ENCODE data around the gene CCDC61.

The CCDC61 gene

DNA sequence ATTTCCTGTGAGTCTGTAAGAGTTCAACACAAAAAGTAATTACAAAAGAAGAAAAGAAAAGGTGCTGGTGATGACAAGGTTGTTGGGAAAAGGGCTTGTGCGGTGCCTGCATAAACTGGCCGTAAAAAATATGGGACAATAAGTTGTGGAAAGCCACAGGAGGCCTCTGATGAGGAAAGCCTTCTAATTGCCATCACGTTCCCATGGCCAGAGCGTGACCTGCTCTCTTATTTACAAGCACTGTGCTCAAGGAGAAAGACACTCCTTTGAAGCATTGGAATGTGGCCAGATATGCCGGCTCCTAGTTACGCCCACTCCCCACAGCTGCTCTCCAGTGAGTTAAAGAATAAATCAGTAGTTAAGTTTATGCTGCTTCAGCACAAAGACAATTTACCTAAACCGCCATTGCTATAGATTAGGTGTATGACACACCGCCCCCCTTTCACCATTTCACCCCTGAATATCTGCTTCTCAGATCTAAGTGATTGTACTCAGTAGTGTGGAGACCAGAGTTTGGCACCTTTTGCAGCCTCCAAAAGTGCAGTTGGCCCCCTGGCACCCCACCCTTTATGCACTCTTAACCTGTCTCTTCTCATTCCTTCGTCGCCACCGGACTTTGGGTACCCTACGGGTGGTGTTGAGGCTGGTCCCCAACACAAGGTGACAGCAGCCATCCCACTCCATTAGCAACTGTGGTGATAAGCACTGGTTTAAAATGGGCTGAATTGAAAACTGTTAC is 35.7 kb downstream of the CCDC61 start:
- Histone ChIP-seq H3K4me2 (ENCODE audit: low read depth, low read length) (no peak overlapping the region), H3K4me3 (ENCODE audit: low read length) (no peak overlapping the region), H3K36me3 (replicated peaks; ENCODE audit: insufficient read depth, low read length) (no peaks in the 10 kb centered on the region), H3F3A (ENCODE audit: insufficient read depth, low read length) (no peaks in the 10 kb centered on the region), H3K9me2 (replicated peaks; ENCODE audit: insufficient read depth, low read length) (no peaks in the 10 kb centered on the region), H4K20me1 (ENCODE audit: insufficient read depth, low read length) (no peaks in the 10 kb centered on the region), H2AFZ (ENCODE audit: low read length) (no peak overlapping the region), H3K9me3 (replicated peaks; ENCODE audit: insufficient read depth, low read length) (no peaks in the 10 kb centered on the region), H3K27ac (ENCODE audit: low read length) (no peak overlapping the region), H3K27me3 (replicated peaks; ENCODE audit: insufficient read depth, low read length) (no peaks in the 10 kb centered on the region), H3K4me1 (ENCODE audit: low read length) (no peaks in the 10 kb centered on the region), H3K9ac (ENCODE audit: low read length) (no peak overlapping the region), H3K79me2 (ENCODE audit: low read length) (no peaks in the 10 kb centered on the region)
- TF ChIP-seq EZH2phosphoT487 (IDR thresholded peaks at IDR 0.05; ENCODE audit: low read length) (no peak), EZH2 (optimal IDR thresholded peaks at IDR 0.05; ENCODE audit: low read depth, low read length) (no peak)
- TF ChIP-seq, protein P1, sequence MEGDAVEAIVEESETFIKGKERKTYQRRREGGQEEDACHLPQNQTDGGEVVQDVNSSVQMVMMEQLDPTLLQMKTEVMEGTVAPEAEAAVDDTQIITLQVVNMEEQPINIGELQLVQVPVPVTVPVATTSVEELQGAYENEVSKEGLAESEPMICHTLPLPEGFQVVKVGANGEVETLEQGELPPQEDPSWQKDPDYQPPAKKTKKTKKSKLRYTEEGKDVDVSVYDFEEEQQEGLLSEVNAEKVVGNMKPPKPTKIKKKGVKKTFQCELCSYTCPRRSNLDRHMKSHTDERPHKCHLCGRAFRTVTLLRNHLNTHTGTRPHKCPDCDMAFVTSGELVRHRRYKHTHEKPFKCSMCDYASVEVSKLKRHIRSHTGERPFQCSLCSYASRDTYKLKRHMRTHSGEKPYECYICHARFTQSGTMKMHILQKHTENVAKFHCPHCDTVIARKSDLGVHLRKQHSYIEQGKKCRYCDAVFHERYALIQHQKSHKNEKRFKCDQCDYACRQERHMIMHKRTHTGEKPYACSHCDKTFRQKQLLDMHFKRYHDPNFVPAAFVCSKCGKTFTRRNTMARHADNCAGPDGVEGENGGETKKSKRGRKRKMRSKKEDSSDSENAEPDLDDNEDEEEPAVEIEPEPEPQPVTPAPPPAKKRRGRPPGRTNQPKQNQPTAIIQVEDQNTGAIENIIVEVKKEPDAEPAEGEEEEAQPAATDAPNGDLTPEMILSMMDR (IDR thresholded peaks at IDR 0.05; ENCODE audit: low read length), result no peak
- DNase-seq, result no peak

DNA sequence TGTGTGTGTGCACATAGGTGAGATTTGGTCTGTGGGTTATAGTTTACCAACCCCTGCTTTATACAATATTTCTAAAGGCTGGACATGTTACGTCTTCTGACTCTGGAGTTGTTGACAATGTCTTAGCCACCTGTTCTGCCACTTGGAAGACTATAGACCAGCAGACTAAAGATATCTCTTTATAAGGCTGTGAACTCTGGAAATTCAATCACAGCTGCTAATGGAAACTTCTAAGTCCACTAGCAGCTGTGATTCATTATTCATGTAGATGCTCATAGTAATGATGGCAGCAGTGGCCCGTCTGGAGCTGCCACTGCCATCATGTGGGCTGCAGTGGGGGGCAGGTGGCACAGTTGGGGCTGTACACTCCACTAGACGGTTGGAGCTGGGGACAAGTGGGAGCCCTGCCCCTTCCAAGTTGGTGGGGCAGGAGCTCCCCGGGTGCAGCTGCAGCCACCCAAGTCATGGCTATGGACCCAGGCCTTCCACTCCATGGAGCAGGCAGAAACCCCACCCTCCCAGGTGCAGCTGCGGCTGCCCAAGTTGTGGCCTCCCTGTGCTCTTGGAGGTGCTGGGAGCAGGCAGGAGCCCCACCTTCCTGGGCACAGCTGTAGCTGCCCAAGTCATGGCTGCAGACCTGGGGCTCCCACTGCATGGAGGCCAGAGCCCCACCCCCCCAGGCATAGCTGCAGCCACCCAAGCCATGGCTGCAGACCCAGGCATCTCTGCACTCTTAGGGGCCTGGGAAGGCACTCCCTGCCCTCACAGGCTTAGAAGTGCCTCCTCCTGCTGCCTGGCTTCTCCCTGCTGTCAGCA is 36.7 kb downstream of the CCDC61 start:
- H3K27me3 ChIP-seq (replicated peaks; ENCODE audit: insufficient read depth, low read length), result no peaks in the 10 kb centered on the region
- H3K4me3 ChIP-seq (ENCODE audit: low read length), result no peak overlapping the region
- H3F3A ChIP-seq (ENCODE audit: insufficient read depth, low read length), result no peaks in the 10 kb centered on the region
- no peaks in the 10 kb centered on the region for H3K9me3 ChIP-seq (replicated peaks; ENCODE audit: insufficient read depth, low read length)
- no peaks in the 10 kb centered on the region for H3K79me2 ChIP-seq (ENCODE audit: low read length)
- H2AFZ ChIP-seq (ENCODE audit: low read length), result no peak overlapping the region
- no peak for TF ChIP-seq EZH2 (optimal IDR thresholded peaks at IDR 0.05; ENCODE audit: low read depth, low read length)
- no peak for TF ChIP-seq EZH2phosphoT487 (IDR thresholded peaks at IDR 0.05; ENCODE audit: low read length)
- TF ChIP-seq, protein P1 (IDR thresholded peaks at IDR 0.05; ENCODE audit: low read length), result no peak
- no peak for DNase-seq
- no peak overlapping the region for H3K9ac ChIP-seq (ENCODE audit: low read length)
- no peaks in the 10 kb centered on the region for H3K4me1 ChIP-seq (ENCODE audit: low read length)
- no peaks in the 10 kb centered on the region for H3K9me2 ChIP-seq (replicated peaks; ENCODE audit: insufficient read depth, low read length)
- H3K36me3 ChIP-seq (replicated peaks; ENCODE audit: insufficient read depth, low read length), result no peaks in the 10 kb centered on the region
- no peak overlapping the region for H3K27ac ChIP-seq (ENCODE audit: low read length)
- H4K20me1 ChIP-seq (ENCODE audit: insufficient read depth, low read length), result no peaks in the 10 kb centered on the region
- no peak overlapping the region for H3K4me2 ChIP-seq (ENCODE audit: low read depth, low read length)

DNA sequence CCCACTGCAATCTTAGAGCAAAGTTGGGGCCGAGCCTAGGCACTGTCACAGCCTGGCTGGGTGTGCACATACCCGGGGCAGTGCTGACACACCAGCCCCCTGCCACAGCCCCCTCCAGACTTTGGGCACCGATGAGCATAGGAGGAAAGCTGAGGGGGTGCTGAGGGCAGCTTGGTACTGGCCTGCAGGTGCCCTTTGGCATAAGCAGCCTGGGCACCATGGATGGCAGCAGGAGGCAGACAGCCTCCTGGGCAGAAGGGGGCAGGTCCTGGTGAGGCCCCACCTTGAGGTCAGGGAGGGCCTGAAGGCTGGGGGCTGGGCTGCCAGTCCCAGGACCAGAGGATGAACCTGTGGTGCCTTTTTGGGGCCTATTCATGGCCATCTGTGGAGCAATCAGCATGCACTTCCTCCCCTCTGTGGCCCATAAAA is 37.3 kb downstream of the CCDC61 start:
- Histone ChIP-seq H3K9me2 (replicated peaks; ENCODE audit: insufficient read depth, low read length) (no peaks in the 10 kb centered on the region), H3K9me3 (replicated peaks; ENCODE audit: insufficient read depth, low read length) (no peaks in the 10 kb centered on the region), H2AFZ (ENCODE audit: low read length) (no peak overlapping the region), H3K36me3 (replicated peaks; ENCODE audit: insufficient read depth, low read length) (no peaks in the 10 kb centered on the region), H3K4me2 (ENCODE audit: low read depth, low read length) (no peak overlapping the region), H3F3A (ENCODE audit: insufficient read depth, low read length) (no peaks in the 10 kb centered on the region), H3K4me1 (ENCODE audit: low read length) (no peaks in the 10 kb centered on the region), H3K27me3 (replicated peaks; ENCODE audit: insufficient read depth, low read length) (no peaks in the 10 kb centered on the region), H3K79me2 (ENCODE audit: low read length) (no peaks in the 10 kb centered on the region), H3K4me3 (ENCODE audit: low read length) (no peak overlapping the region), H3K27ac (ENCODE audit: low read length) (no peak overlapping the region), H3K9ac (ENCODE audit: low read length) (no peak overlapping the region), H4K20me1 (ENCODE audit: insufficient read depth, low read length) (no peaks in the 10 kb centered on the region)
- TF ChIP-seq EZH2phosphoT487 (IDR thresholded peaks at IDR 0.05; ENCODE audit: low read length), result no peak
- TF ChIP-seq, protein P1 (IDR thresholded peaks at IDR 0.05; ENCODE audit: low read length), result no peak
- TF ChIP-seq EZH2 (optimal IDR thresholded peaks at IDR 0.05; ENCODE audit: low read depth, low read length), result no peak
- DNase-seq, result no peak

All from MM.1S (cell line).